HAP-1 (cell line): ENCODE results near the gene SLC6A7.

Experiments
- DNase-seq, 2 experiments: peaks; one replicate each; pipeline ENCODE4 v3.0.0-alpha.2; 2016 to 2020; ENCODE audit warnings: low spot score in 2 of 2
- H3K27me3 ChIP-seq: fragments of 250-450 bp; sonication (Bioruptor Pico); 2 replicates; pipeline ENCODE4 v1.5.1; 2020; ENCODE audit warnings: low read depth, mild to moderate bottlenecking, moderate library complexity
- H3K36me3 ChIP-seq: fragments of 250-450 bp; sonication (Bioruptor Pico); replicated peaks from 2 replicates; pipeline ENCODE4 v1.5.1; 2020; ENCODE audit warnings: mild to moderate bottlenecking
- H3K4me1 ChIP-seq: fragments of 250-450 bp; sonication (Bioruptor Pico); 2 replicates; pipeline ENCODE4 v1.5.1; 2020; ENCODE audit warnings: mild to moderate bottlenecking
- H3K4me3 ChIP-seq: fragments of 250-450 bp; sonication (Bioruptor Pico); 2 replicates; pipeline ENCODE4 v1.5.1; 2020; ENCODE audit warnings: mild to moderate bottlenecking, moderate library complexity
- H3K9me3 ChIP-seq: fragments of 250-450 bp; sonication (Bioruptor Pico); 2 replicates; pipeline ENCODE4 v1.5.1; 2020; ENCODE audit warnings: mild to moderate bottlenecking, moderate library complexity
- in situ Hi-C: fragments of 300-500 bp; cut with MboI; formaldehyde crosslinking; loops from 3 replicates; pipeline ENCODE4 v1.14.3; 2020; ENCODE audit warnings: low sequenced_read_pairs, inconsistent platforms, mixed read lengths

The SLC6A7 gene

DNA sequence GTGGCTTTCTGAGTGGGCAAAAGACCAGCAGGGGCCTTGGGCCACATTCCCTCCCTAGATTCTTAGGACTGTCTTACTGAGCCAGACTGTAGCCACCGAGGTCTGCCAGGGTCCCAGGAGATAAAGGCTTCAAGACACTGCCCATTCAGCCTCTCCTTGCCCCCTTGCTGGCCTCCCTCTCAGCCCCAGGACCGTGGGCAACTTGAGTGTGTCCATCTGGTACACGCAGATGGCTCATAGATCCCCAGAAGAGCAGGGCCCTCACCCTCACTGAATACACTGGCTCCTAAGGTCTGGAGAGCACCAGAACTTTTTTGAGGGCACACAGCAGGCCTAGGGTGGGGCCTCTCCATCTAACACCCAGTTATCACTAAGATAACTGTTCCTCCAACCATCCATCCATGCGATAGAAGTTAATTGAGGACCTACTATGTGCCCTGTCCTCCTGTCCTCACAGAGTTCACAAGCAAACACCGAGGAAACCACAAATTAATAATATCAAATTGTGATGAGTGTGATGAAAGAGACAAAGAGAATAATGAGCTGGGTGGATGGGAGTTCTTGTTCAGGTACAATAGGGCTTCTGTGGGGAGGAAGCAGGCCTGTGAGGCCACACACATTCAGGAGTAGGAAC, 29.3 kb upstream of the SLC6A7 start:
- no peaks in the 10 kb centered on the region for H3K36me3 ChIP-seq
- H3K9me3 ChIP-seq, result no peaks in the 10 kb centered on the region
- H3K27me3 ChIP-seq, result no peaks in the 10 kb centered on the region
- DNase-seq, result no peak
- in situ Hi-C loops, result no loop called here
- H3K4me1 ChIP-seq, result no peaks in the 10 kb centered on the region
- no peak overlapping the region for H3K4me3 ChIP-seq

DNA sequence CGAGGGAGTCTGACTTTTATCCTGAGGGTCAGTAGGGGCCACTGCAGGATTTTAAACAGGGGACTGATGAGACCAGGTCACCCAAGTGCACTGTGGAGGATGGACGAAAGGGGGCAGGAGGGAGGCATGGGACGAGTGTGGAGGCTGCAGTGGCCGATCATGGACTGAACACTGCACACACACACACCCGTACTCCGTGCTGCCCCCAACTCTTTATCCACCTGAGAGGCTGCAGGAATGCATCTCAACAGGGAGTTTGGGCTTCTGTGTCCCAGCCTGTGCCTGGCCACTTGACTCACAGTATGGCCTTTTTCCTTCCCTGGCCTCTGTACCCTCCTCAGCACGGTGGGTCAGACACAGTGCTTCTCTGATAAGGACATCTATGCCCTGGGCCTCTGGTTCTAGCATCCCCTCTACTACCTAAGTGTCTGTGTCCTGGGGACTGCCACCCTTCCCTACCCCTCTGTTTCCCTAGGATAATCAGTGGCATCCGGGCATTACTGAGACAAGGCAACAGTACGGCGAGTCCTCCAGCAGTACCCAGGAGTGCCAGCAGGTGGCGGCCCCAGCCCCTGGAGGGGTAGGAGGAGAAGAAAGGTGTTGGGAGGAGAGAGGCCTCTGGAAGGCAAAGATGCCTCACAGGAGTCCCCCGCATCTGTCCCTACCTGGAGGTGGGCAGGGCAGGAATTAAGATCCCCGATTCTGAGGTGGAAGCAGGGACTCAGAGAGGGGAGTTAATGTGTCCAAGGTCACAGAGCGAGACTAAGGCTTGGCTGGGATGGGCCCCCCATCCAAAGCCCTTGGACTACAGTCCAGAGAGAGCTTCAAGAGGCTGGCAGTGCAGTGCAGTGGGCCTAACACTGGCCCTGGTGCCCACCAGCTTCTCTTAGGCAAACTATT, 28.4 kb upstream of the SLC6A7 start:
- Histone ChIP-seq H3K4me3 (no peak overlapping the region), H3K27me3 (no peaks in the 10 kb centered on the region), H3K9me3 (no peaks in the 10 kb centered on the region), H3K4me1 (no peaks in the 10 kb centered on the region), H3K36me3 (no peaks in the 10 kb centered on the region)
- in situ Hi-C loops, result no loop called here
- DNase-seq, result peak; percentile 48 to 95

DNA sequence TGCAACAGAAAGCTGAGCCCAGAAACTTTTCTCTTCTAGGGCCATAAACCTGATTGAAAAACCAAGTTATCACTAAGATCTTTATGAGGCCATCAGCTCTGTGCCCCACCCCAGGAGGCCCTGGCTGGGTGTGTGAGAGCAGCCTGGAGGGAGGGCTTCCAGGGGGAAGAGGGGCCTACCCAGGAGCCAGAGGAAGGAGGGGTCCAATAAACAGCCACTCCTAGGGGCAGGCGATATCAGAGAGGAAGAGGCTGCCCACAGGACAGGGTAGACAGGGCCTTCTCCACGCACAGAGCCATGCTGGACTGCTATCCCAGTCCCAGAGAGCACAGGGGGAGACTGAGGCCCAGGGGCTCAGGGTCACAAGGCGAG, 27.7 kb upstream of the SLC6A7 start:
- Histone ChIP-seq H3K36me3 (no peaks in the 10 kb centered on the region), H3K4me3 (no peak overlapping the region), H3K9me3 (no peaks in the 10 kb centered on the region), H3K4me1 (no peaks in the 10 kb centered on the region), H3K27me3 (no peaks in the 10 kb centered on the region)
- peak in 1 of 2 experiments; percentile 32 for DNase-seq
- in situ Hi-C loops, result no loop called here

DNA sequence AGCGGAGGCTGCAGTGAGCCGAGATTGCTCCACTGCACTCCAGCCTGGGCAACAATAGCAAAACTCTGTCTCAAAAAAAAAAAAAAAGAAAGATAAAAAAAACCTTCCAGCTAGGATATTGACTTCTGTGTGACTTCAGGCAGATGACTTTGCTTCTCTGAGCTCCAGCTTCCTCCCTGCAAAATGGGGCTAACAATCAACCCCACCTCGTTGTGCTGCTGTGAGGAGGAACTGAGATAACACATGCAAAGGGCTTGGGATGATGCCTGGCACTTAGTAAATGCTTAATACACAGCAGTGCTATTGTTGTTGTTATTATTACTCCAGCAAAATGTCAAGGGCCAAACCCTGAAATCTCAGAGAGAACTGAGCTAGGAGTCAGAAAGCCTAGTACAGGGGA, 26.8 kb upstream of the SLC6A7 start:
- no peaks in the 10 kb centered on the region for H3K9me3 ChIP-seq
- H3K27me3 ChIP-seq, result no peaks in the 10 kb centered on the region
- no peak for DNase-seq
- no peaks in the 10 kb centered on the region for H3K36me3 ChIP-seq
- no peaks in the 10 kb centered on the region for H3K4me1 ChIP-seq
- no peak overlapping the region for H3K4me3 ChIP-seq
- in situ Hi-C loops, result no loop called here

DNA sequence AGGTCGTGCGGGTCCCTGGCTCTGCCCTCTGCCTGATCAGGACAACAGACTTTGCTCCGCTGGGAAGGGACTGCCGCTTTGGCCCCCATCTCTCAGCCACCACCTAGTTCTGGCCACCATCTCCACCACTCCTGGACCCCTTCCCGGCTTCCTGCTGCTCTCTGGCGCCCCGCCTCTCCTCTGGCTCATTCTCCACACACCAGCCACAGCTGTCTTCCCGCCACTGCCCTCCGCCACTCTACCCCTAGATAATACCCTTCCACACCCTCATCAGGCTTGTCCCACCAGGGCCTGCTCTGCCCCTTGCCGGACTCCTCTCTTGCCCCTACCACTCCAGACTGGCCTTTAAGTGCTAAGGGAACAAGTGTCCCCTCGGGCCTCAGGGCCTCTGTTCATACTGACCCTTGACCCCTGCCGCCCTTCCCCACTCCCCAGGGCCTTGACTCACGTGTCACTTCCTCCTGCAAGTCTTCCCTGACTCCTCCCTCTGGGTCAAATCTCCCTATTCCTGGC, 26.3 kb upstream of the SLC6A7 start:
- Histone ChIP-seq H3K27me3 (no peaks in the 10 kb centered on the region), H3K9me3 (no peaks in the 10 kb centered on the region), H3K4me3 (no peak overlapping the region), H3K36me3 (no peaks in the 10 kb centered on the region), H3K4me1 (no peaks in the 10 kb centered on the region)
- peak in 1 of 2 experiments; percentile 33 for DNase-seq
- in situ Hi-C loops, result no loop called here

DNA sequence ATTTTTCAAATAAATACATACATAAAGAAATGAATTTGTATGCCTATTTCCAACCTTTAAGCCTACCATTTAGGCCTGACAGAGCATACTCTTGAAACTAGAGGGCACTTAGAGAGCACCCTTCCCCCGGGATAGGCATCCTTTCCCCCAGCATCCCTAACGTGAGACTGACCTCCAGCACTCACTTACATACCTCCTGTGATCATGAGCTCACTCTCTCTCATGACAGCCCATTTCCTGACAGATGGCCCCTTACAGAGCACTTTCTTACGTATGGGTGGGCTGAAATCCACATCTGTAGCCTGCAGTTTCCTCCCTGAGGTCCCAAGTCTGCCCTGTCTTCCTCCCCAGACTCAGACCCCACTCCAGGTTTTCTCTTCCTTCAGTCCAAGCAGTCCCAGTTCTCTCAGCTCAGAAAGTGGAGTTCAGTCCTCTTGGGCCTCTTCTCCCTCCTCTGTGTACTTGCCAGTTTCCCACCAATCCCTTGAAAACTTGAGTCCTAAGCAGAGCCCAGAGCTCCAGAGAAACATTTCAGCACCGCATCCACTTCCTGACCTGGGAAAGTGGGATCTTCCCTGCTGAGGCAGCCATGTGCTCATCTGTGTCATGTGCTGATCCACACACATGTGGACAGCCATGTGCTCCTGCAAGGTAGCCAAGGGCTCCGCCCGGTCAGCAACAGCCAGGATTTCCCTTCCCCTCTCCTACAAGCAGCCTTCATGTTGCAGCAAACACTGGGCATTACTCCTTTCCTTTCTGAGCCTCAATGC, 25.5 kb upstream of the SLC6A7 start:
- no peaks in the 10 kb centered on the region for H3K27me3 ChIP-seq
- H3K9me3 ChIP-seq, result no peaks in the 10 kb centered on the region

DNA sequence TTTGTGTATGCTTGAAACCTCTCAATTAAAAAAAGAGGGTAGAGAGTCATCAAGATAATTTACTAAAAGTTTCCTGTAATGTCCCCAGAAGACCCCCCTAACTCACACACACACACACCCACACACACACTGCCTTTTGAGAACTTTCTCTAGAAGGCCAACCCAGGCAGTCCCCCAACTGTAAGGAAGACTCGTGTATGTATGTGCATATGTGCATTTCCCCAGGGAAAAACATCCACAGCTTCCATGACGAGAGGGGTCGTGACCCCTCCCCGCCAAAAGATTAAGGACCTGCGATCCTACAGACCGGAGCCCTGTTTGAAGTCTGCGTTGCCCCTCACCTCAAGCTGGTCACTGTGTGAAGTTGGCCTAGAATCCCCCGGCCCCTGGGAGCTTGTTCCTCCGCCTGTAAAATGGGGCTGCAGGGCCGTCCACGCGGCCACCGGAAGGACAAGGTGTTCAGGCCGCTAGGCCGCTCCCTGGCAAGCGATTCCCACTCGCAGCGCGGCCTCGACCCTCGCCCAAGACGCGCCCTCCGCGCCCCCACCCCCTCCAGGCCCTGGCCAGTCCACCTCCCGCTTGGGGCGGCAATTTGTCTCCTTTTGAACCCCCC, 23.7 kb upstream of the SLC6A7 start:
- H3K27me3 ChIP-seq, result no peaks in the 10 kb centered on the region
- DNase-seq, result no peak

More for the DNA sequence above, 25.5 kb upstream of the SLC6A7 start:
- Histone ChIP-seq H3K36me3 (no peaks in the 10 kb centered on the region), H3K4me1 (no peaks in the 10 kb centered on the region), H3K4me3 (no peak overlapping the region)
- DNase-seq, result no peak
- in situ Hi-C loops, result no loop called here

DNA sequence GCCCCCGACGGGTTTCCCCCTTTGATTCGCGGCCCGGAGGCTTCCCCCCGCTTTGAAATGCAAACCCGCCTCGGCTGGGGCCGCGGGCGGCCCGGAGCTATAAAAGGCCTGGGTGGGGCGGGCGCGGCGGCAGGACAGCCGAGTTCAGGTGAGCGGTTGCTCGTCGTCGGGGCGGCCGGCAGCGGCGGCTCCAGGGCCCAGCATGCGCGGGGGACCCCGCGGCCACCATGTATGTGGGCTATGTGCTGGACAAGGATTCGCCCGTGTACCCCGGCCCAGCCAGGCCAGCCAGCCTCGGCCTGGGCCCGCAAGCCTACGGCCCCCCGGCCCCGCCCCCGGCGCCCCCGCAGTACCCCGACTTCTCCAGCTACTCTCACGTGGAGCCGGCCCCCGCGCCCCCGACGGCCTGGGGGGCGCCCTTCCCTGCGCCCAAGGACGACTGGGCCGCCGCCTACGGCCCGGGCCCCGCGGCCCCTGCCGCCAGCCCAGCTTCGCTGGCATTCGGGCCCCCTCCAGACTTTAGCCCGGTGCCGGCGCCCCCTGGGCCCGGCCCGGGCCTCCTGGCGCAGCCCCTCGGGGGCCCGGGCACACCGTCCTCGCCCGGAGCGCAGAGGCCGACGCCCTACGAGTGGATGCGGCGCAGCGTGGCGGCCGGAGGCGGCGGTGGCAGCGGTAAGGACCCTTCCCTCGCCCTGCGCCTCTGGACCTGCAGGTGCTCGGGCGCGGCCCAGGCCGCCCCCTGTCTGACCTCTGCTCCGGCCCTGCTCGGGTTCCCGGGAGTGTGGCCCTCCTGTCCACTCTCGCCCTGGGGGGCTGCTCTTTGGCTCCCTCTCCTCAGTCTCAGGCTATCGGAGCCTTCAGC, 23.0 kb upstream of the SLC6A7 start, which contains the start of gene CDX1:
Gene CDX1, plus strand, starts transcription at position 129 of the 862 bp plus-strand sequence. Its CDS starts 99 bp downstream, at position 228.
- no peak within 1 kb of the TSS for H3K4me3 ChIP-seq
- no peaks in the 10 kb centered on the region for H3K27me3 ChIP-seq
- no peaks in the 10 kb centered on the region for H3K9me3 ChIP-seq
- no peaks in the 10 kb centered on the region for H3K4me1 ChIP-seq
- no peak for DNase-seq
- in situ Hi-C loops, result no loop called here
- no peaks in the 10 kb centered on the region for H3K36me3 ChIP-seq

More for the DNA sequence above, 23.7 kb upstream of the SLC6A7 start:
- Histone ChIP-seq H3K4me1 (no peaks in the 10 kb centered on the region), H3K4me3 (no peak overlapping the region), H3K36me3 (no peaks in the 10 kb centered on the region), H3K9me3 (no peaks in the 10 kb centered on the region)
- in situ Hi-C loops, result no loop called here

DNA sequence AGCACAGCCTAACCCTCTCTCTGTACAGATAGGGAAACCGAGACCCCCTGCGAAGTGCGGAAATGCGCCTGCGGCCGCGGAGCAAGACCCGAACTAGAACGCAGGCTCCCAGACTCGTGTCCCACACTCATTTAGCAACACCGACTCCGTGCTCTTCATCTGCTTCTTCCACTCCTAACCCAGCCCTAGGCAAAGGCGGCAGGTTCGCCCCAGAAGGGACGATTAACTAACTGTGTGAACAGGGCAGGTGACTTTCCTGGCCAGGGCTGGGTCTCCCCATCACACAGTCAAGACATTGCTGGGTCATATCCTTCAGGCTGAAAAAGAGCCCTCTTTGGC, 22.4 kb upstream of the SLC6A7 start:
- H3K4me1 ChIP-seq, result no peaks in the 10 kb centered on the region
- H3K36me3 ChIP-seq, result no peaks in the 10 kb centered on the region
- in situ Hi-C loops, result no loop called here
- no peak overlapping the region for H3K4me3 ChIP-seq
- DNase-seq, result no peak
- no peaks in the 10 kb centered on the region for H3K27me3 ChIP-seq
- H3K9me3 ChIP-seq, result no peaks in the 10 kb centered on the region

DNA sequence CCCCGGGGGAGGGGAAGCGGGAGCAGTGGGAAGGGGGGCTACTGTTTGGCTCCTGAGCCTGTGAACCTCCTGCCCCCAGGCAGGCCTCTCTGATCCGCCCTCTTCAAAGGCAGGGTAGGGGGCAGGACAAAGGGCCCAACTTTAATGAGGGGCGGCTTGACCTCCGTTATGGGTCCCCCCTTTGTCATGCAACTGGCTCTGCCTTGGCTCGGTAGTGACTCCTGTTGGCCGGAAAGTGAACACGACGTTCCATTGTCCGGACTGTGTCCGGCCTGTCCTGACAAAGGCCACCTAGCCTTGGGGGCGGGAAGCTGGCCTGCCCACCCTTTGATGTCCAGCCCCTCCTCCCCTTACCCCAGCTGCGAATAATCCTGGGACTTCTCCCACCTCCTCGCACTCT, 22.0 kb upstream of the SLC6A7 start:
- DNase-seq, result no peak
- no peaks in the 10 kb centered on the region for H3K9me3 ChIP-seq
- H3K27me3 ChIP-seq, result no peaks in the 10 kb centered on the region
- no peak overlapping the region for H3K4me3 ChIP-seq
- in situ Hi-C loops, result no loop called here
- H3K4me1 ChIP-seq, result no peaks in the 10 kb centered on the region
- no peaks in the 10 kb centered on the region for H3K36me3 ChIP-seq

DNA sequence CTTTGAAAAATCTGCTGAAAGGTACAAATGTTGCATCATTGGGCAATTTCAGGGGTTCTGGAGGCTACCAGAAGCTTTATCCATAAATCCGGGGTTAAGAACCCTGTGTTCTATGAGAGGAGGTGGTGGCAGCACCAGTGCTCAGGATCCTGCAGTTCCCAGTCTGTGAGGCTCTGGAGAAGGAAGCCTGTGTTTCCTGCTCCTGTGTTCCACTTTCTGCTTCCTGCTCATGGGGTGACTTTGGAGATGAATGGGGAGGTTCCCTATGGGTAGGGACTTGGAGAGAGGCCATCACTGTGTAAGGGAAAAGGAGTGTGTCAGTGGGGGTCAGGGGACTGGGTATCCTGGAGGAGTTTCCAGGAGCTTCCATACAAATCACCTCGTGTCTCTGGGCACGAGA, 21.0 kb upstream of the SLC6A7 start:
- no peaks in the 10 kb centered on the region for H3K27me3 ChIP-seq
- no peak overlapping the region for H3K4me3 ChIP-seq
- H3K4me1 ChIP-seq, result no peaks in the 10 kb centered on the region
- DNase-seq, result no peak
- H3K36me3 ChIP-seq, result no peaks in the 10 kb centered on the region
- H3K9me3 ChIP-seq, result no peaks in the 10 kb centered on the region
- in situ Hi-C loops, result no loop called here

DNA sequence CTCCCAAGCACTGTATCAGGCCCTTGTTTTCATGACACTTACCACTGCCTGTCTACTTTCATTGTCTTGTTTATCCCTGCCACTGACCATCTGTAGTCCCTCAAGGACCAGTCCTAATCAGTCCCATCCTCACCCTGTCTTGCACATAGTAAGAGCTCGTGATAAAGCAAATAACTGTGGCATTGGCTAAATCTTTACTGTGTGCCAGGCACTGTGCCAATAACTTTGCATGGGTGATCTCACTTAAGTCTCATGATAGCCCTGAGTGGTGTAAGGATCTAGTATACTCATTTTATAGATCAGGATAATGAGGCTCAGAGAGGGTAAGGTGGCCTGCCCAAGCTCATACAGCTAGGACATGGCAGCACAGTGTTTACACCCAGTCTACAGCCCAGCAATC, 17.7 kb upstream of the SLC6A7 start:
- in situ Hi-C loops, result no loop called here
- Histone ChIP-seq H3K9me3 (no peaks in the 10 kb centered on the region), H3K4me3 (no peak overlapping the region), H3K36me3 (no peaks in the 10 kb centered on the region), H3K27me3 (no peaks in the 10 kb centered on the region), H3K4me1 (no peaks in the 10 kb centered on the region)
- DNase-seq, result no peak

DNA sequence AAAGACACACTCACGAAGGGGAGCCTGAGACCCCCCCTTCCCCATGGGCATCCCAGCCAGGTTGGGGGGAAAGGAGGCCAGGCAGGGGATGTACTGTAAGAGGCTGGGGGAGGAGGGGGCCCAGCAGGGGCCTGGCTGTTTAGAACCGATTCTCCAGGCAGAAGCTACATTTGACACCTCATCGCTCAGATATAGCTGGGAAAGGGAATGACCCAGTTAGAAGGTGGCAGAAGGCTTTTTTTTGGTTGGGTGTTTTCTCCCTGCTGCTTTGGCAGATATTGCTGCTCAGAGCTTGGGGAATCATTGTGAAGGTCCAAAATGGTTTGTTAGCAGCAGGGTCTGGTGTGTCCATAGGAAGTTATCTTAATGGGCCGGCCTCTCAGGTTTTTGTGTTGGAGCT, 17.3 kb upstream of the SLC6A7 start:
- H3K4me3 ChIP-seq, result no peak overlapping the region
- no peaks in the 10 kb centered on the region for H3K9me3 ChIP-seq
- no peaks in the 10 kb centered on the region for H3K27me3 ChIP-seq
- H3K36me3 ChIP-seq, result no peaks in the 10 kb centered on the region
- in situ Hi-C loops, result no loop called here
- no peaks in the 10 kb centered on the region for H3K4me1 ChIP-seq
- DNase-seq, result no peak
